Spleen (tissue), 7 donors: ENCODE measurements around the gene HOXD11.

ENCODE experiments used
- CTCF ChIP-seq, 11 experiments: fragments of 200-600 bp in 7 of 11; fragments of 450-650 bp in 4 of 11; sonication (generic) in 4 of 11; IDR thresholded peaks in 8 of 11; conservative IDR thresholded peaks in 3 of 11; 1 replicate in 7 of 11; 2 replicates in 4 of 11; pipeline versions ENCODE4 v1.4.0 to v1.8.0; 2016 to 2021; ENCODE audit warnings: antibody characterized with exemption in 11 of 11, inconsistent platforms in 4 of 11, mild to moderate bottlenecking in 1 of 11
- POLR2A ChIP-seq, 3 donors: fragments of 450-650 bp; IDR thresholded peaks; one replicate each; pipeline ENCODE4 v1.5.1; 2017; ENCODE audit warnings: antibody characterized with exemption in 3 of 3, mild to moderate bottlenecking in 1 of 3
- POLR2AphosphoS5 ChIP-seq, 3 donors: sonication (generic); formaldehyde crosslinking; IDR thresholded peaks; one replicate each; pipeline ENCODE4 v1.5.1; 2017; ENCODE audit warnings: antibody characterized with exemption in 3 of 3
- donor health status: DM: no; HTN: no; CAD: no; lungs with moderate emphysema.
- donor health status: DM: no; HTN: no; CAD: no.
- donor health status: DM: no; HTN: no; CAD: no.

DNA sequence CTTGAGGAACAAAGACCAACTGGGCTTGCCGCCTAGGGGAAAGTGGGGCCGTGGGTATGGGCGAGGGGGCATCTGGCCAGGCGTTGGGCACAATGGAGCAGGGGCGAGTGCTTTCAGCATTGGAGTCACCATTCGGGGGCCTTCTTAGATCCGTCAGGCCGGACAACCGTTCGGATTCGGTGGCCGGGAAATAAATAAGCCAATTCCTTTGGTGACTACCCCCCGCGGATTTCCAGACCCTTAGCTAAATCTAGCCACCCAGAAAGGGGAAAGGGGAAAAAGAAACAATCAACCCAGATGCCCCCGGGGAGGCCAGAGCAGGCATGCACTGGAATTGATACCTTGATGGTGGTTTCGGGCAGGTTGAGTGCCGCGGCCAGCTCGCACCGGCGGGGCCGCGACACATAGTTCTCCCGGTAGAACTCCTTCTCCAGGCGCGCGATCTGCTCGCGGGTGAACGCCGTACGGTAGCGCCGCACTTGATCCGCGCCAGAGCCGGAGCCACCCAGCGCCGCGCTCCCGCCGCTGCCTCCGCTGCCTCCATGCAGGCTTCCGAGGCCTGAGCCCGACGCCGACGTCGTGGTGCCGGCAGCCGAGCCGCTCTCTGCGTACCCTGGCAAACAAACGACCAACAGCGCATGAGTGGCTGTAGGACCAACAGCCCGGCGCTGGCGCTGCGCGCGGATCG lies 25.1 kb upstream of the HOXD11 start:
- TF ChIP-seq CTCF (IDR thresholded peaks at IDR 0.05 in 8 of 11, conservative IDR thresholded peaks at IDR 0.05 in 3 of 11) (no peak), POLR2A (IDR thresholded peaks at IDR 0.05) (no peak), POLR2AphosphoS5 (IDR thresholded peaks at IDR 0.05) (peak in 1 of 3 donors; percentile 36)
